SK-N-SH (cell line): ENCODE data around the gene IGHMBP2.

ENCODE experiments used
- CTCF ChIP-seq: fragments of 200-600 bp; sonication (generic); IDR thresholded peaks from 2 replicates; pipeline ENCODE4 v1.6.1; 2017; ENCODE audit warnings: antibody characterized with exemption, mild to moderate bottlenecking, moderate library complexity
- FOXJ3 ChIP-seq: sonication (generic); formaldehyde crosslinking; IDR thresholded peaks from 2 replicates; pipeline ENCODE4 v1.5.1; 2020; ENCODE audit warnings: mild to moderate bottlenecking, missing genetic modification reagents
- SMC3 ChIP-seq: IDR thresholded peaks from 2 replicates; pipeline ENCODE4 v1.6.1; 2012; ENCODE audit warnings: low read depth, low read length, improper control_type of control experiment

- TF ChIP-seq CTCF (no peak), FOXJ3 (CRISPR knock-in tag) (no peak), SMC3 (no peak)
These were observed 56.8 kb downstream of the IGHMBP2 start for GRCh38 chr11:68960294-68961071.
